OCI-LY7 (cell line): ENCODE data around the gene ZNF429. TPM values are rescaled to one million over a fixed set of nuclear protein-coding genes. Genes with fewer than 3 reads are reported as not detected.

Experiments
- BruUV-seq: library from RNA; stranded (reverse); fragments of 400-500 nt; replicated peaks from 2 replicates; lab custom pipeline; 2021; lab: Mats Ljungman, UMichigan
- CTCF ChIA-PET: fragments of 300-600 bp; sonication (Branson Sonifier 250); formaldehyde crosslinking; loops from one replicate; lab custom pipeline; 2022; ENCODE audit warnings: antibody characterized with exemption; ENCODE audit not compliant: unreplicated experiment; lab: Charles Lee
- POLR2A ChIA-PET: fragments of 300-600 bp; sonication (Branson Sonifier 250); formaldehyde crosslinking; loops from one replicate; lab custom pipeline; 2022; ENCODE audit warnings: antibody characterized with exemption; lab: Charles Lee
- DNase-seq: peaks from one replicate; pipeline ENCODE4 v3.0.0-alpha.2; 2015; ENCODE audit warnings: low spot score
- H2AFZ ChIP-seq: fragments of 200-600 bp; sonication (generic), shearing (Covaris generic); 2 replicates; pipeline ENCODE4 v1.6.1; 2014; ENCODE audit warnings: mild to moderate bottlenecking, antibody characterized with exemption, low read length, moderate library complexity
- H3K27ac ChIP-seq: fragments of 200-600 bp; sonication (generic); 2 replicates; pipeline ENCODE4 v1.5.1; 2014; ENCODE audit warnings: mixed run types, low read depth, mild to moderate bottlenecking, moderate library complexity, low read length, inconsistent platforms; ENCODE audit not compliant: poor library complexity, severe bottlenecking
- H3K36me3 ChIP-seq: fragments of 200-600 bp; sonication (generic); 2 replicates; pipeline ENCODE4 v1.6.1; 2014; ENCODE audit warnings: mild to moderate bottlenecking, antibody characterized with exemption, low read length, moderate library complexity, mixed read lengths; ENCODE audit not compliant: insufficient read depth
- H3K4me1 ChIP-seq: fragments of 200-600 bp; sonication (generic); 2 replicates; pipeline ENCODE4 v1.5.1; 2014; ENCODE audit warnings: mild to moderate bottlenecking, low read length; ENCODE audit not compliant: insufficient read depth, poor library complexity, severe bottlenecking
- H3K4me2 ChIP-seq: fragments of 200-600 bp; sonication (generic); 2 replicates; pipeline ENCODE4 v1.6.1; 2014; ENCODE audit warnings: mild to moderate bottlenecking, low read length
- H3K4me3 ChIP-seq: fragments of 200-600 bp; sonication (generic); 2 replicates; pipeline ENCODE4 v1.5.1; 2014; ENCODE audit warnings: mild to moderate bottlenecking, low read depth, low read length; ENCODE audit not compliant: poor library complexity, severe bottlenecking
- H3K79me2 ChIP-seq: fragments of 200-600 bp; sonication (generic); 2 replicates; pipeline ENCODE4 v1.6.1; 2016; ENCODE audit warnings: low read depth, mild to moderate bottlenecking, low read length, moderate library complexity, mixed read lengths; ENCODE audit not compliant: insufficient read depth
- H3K9me2 ChIP-seq: fragments of 200-600 bp; sonication (generic); 2 replicates; pipeline ENCODE4 v1.6.1; 2016; ENCODE audit warnings: mild to moderate bottlenecking, low read length, mixed read lengths; ENCODE audit not compliant: insufficient read depth
- H3K9me3 ChIP-seq: fragments of 200-600 bp; sonication (generic); 2 replicates; pipeline ENCODE4 v1.6.1; 2014; ENCODE audit warnings: mild to moderate bottlenecking, mixed run types, low read length, mixed read lengths
- H4K20me1 ChIP-seq: fragments of 200-600 bp; sonication (generic); 2 replicates; pipeline ENCODE4 v1.6.1; 2014; ENCODE audit warnings: mild to moderate bottlenecking, antibody characterized with exemption, low read length, moderate library complexity, mixed read lengths; ENCODE audit not compliant: insufficient read depth
- CTCF ChIP-seq: fragments of 200-600 bp; sonication (generic); conservative IDR thresholded peaks from 2 replicates; pipeline ENCODE4 v1.5.1; 2014; ENCODE audit warnings: mild to moderate bottlenecking, antibody characterized with exemption, low read length, moderate library complexity, mixed read lengths
- EZH2phosphoT487 ChIP-seq: fragments of 200-600 bp; sonication (generic); IDR thresholded peaks from 2 replicates; pipeline ENCODE4 v1.6.1; 2018; ENCODE audit warnings: low read depth, borderline replicate concordance, mild to moderate bottlenecking, mixed run types, antibody characterized with exemption, low read length, moderate library complexity, mixed read lengths
- intact Hi-C: fragments of 100-400 bp; cut with micrococcal nuclease; formaldehyde crosslinking; loops from one replicate; pipeline ENCODE4 v1.10.0; 2022; ENCODE audit not compliant: unreplicated experiment
- total RNA-seq, 2 experiments: library from RNA; depleted of rRNA in 1 of 2; stranded (reverse); fragments of >200 nt in 1 of 2; shearing (Covaris generic) in 1 of 2; gene quantifications; 2 replicates each; pipeline ENCODE4 v1.2.3, GENCODE V29; 2014 to 2022

The ZNF429 gene
- total RNA-seq, 2 experiments from 2014 or later = 19.8 to 24.6 TPM

GRCh38 chr19:21466627-21467026 is 38.8 kb upstream of the ZNF429 start:
- BruUV-seq = no TSS peak
- DNase-seq = no peak
- Histone ChIP-seq H3K9me2 (no peaks in the 10 kb centered on the region), H3K36me3 (no peaks in the 10 kb centered on the region), H3K27ac (no peak overlapping the region), H3K4me2 (no peak overlapping the region), H4K20me1 (no peaks in the 10 kb centered on the region), H3K4me3 (no peak overlapping the region), H2AFZ (no peak overlapping the region), H3K4me1 (no peaks in the 10 kb centered on the region), H3K9me3 (no peaks in the 10 kb centered on the region), H3K79me2 (no peaks in the 10 kb centered on the region)
- CTCF ChIA-PET = no interaction called here
- TF ChIP-seq CTCF (no peak), EZH2phosphoT487 (no peak)
- intact Hi-C loops = no loop called here
- POLR2A ChIA-PET = interaction anchor here (0.5 kb wide), 1 partner anchor 288 kb away, joined by 3 read pairs; no protein-coding TSS in a partner anchor

- no TSS peak for BruUV-seq
- CTCF ChIA-PET = no interaction called here
- POLR2A ChIA-PET = interaction anchor here (0.6 to 0.7 kb wide), 2 partner anchors 136 to 678 kb away, joined by 3 to 4 read pairs; no protein-coding TSS in a partner anchor
- H3K9me3 ChIP-seq = no peaks in the 10 kb centered on the region
- no peaks in the 10 kb centered on the region for H3K9me2 ChIP-seq
- no peaks in the 10 kb centered on the region for H3K79me2 ChIP-seq
- H3K36me3 ChIP-seq = no peaks in the 10 kb centered on the region
- H3K4me3 ChIP-seq = no peak overlapping the region
- TF ChIP-seq CTCF (no peak), EZH2phosphoT487 (no peak)
- no peak overlapping the region for H3K4me2 ChIP-seq
- intact Hi-C loops = no loop called here
- no peak for DNase-seq
- H3K27ac ChIP-seq = no peak overlapping the region
- H4K20me1 ChIP-seq = no peaks in the 10 kb centered on the region
- H2AFZ ChIP-seq = no peak overlapping the region
- H3K4me1 ChIP-seq = no peaks in the 10 kb centered on the region
Observed at GRCh38 chr19:21468791-21469190, 36.6 kb upstream of the ZNF429 start.

GRCh38 chr19:21472507-21472906 is 32.9 kb upstream of the ZNF429 start:
- DNase-seq = peak; percentile 14
- no TSS peak for BruUV-seq
- Histone ChIP-seq H3K4me1 (peaks cover 4% of the 10 kb centered on the region), H2AFZ (no peak overlapping the region), H3K4me2 (no peak overlapping the region), H3K4me3 (no peak overlapping the region), H3K36me3 (no peaks in the 10 kb centered on the region), H3K79me2 (peaks cover 4% of the 10 kb centered on the region; the same call in 1 of the 2 replicates), H3K27ac (no peak overlapping the region), H3K9me3 (no peaks in the 10 kb centered on the region), H3K9me2 (no peaks in the 10 kb centered on the region), H4K20me1 (no peaks in the 10 kb centered on the region)
- TF ChIP-seq CTCF (no peak), EZH2phosphoT487 (no peak)
- intact Hi-C loops = no loop called here
- ChIA-PET POLR2A (interaction anchor here (0.6 to 0.7 kb wide), 2 partner anchors 61 to 363 kb away, joined by 3 read pairs; no protein-coding TSS in a partner anchor), CTCF (no interaction called here)
